B cell (primary cell): ENCODE measurements around the gene RIT2. TPM values are rescaled to one million over a fixed set of nuclear protein-coding genes. Genes with fewer than 3 reads are reported as not detected.

Experiments used
- ATAC-seq: fragments of 200-7000 bp; cut with Tn5 transposase; one replicate; pipeline ENCODE4 v1.10.0; 2021; ENCODE audit warnings: low read depth, mild to moderate bottlenecking, moderate number of reproducible peaks, moderate library complexity
- CTCF ChIA-PET: fragments of 350-600 bp; sonication (Branson Sonifier 250); formaldehyde crosslinking; loops from one replicate; lab custom pipeline; 2021; ENCODE audit warnings: antibody characterized with exemption, inconsistent platforms; lab: Charles Lee
- POLR2A ChIA-PET: fragments of 350-600 bp; sonication (Branson Sonifier 250); formaldehyde crosslinking; loops from one replicate; lab custom pipeline; 2021; ENCODE audit warnings: antibody characterized with exemption; lab: Charles Lee
- DNase-seq: peaks from one replicate; pipeline ENCODE4 v3.0.0; 2013
- H2AFZ ChIP-seq: 2 replicates; pipeline ENCODE4 v1.6.1; 2012; ENCODE audit warnings: mild to moderate bottlenecking, low read depth, low read length; ENCODE audit not compliant: insufficient read depth, poor library complexity, severe bottlenecking
- H3K27ac ChIP-seq, 2 donors: 1 replicate in 1 of 2; 2 replicates in 1 of 2; pipeline ENCODE4 v1.5.1; 2012 to 2013; ENCODE audit warnings: low read length in 2 of 2, mild to moderate bottlenecking in 2 of 2, moderate library complexity in 1 of 2
- H3K27me3 ChIP-seq, 4 experiments: fragments of 200-600 bp in 1 of 4; sonication (generic) in 1 of 4; replicated peaks in 1 of 4; 1 replicate in 2 of 4; 2 replicates in 2 of 4; pipeline versions ENCODE4 v1.6.1 to v1.7.0; 2013 to 2016; ENCODE audit warnings: low read length in 3 of 4, mild to moderate bottlenecking in 2 of 4, mixed read lengths in 1 of 4, moderate library complexity in 1 of 4; ENCODE audit not compliant: insufficient read depth in 4 of 4, control insufficient read depth in 3 of 4; ENCODE audit errors: control extremely low read depth in 1 of 4
- H3K36me3 ChIP-seq, 2 experiments: replicated peaks in 1 of 2; 1 replicate in 1 of 2; 2 replicates in 1 of 2; pipeline versions ENCODE4 v1.6.1 to v1.7.1; 2013; ENCODE audit warnings: low read length in 1 of 2; ENCODE audit not compliant: insufficient read depth in 2 of 2, control insufficient read depth in 1 of 2; ENCODE audit errors: control extremely low read depth in 1 of 2, extremely low read depth in 1 of 2
- H3K4me1 ChIP-seq, 2 donors: fragments of 200-600 bp in 1 of 2; sonication (generic) in 1 of 2; 1 replicate in 1 of 2; 2 replicates in 1 of 2; pipeline versions ENCODE4 v1.5.1 to v1.6.1; 2013 to 2017; ENCODE audit warnings: low read length in 2 of 2; ENCODE audit not compliant: control insufficient read depth in 2 of 2, insufficient read depth in 2 of 2
- H3K4me2 ChIP-seq: replicated peaks from 2 replicates; pipeline ENCODE3; 2012; ENCODE audit warnings: mild to moderate bottlenecking, low read depth, low read length; ENCODE audit not compliant: poor library complexity, severe bottlenecking
- H3K4me3 ChIP-seq, 5 experiments: fragments of 200-600 bp in 1 of 5; sonication (generic) in 1 of 5; 1 replicate in 3 of 5; 2 replicates in 2 of 5; pipeline versions ENCODE4 v1.5.1 to v1.7.0; 2011 to 2016; ENCODE audit warnings: low read length in 4 of 5, mild to moderate bottlenecking in 4 of 5, low read depth in 2 of 5, control low read depth in 1 of 5, moderate library complexity in 1 of 5; ENCODE audit not compliant: insufficient read depth in 1 of 5; ENCODE audit errors: control extremely low read depth in 1 of 5, extremely low read depth in 1 of 5
- H3K79me2 ChIP-seq: fragments of 200-600 bp; sonication (generic); one replicate; pipeline ENCODE4 v1.6.0; 2016; ENCODE audit warnings: low read length; ENCODE audit not compliant: control insufficient read depth, insufficient read depth
- H3K9ac ChIP-seq: fragments of 200-600 bp; sonication (generic); 2 replicates; pipeline ENCODE4 v1.6.1; 2017; ENCODE audit warnings: mild to moderate bottlenecking, low read length, moderate library complexity
- H3K9me3 ChIP-seq, 3 donors: one replicate each; pipeline versions ENCODE4 v1.6.1 to v1.7.1; 2013; ENCODE audit warnings: low read length in 2 of 3; ENCODE audit not compliant: control insufficient read depth in 2 of 3, insufficient read depth in 1 of 3; ENCODE audit errors: control extremely low read depth in 1 of 3
- H4K20me1 ChIP-seq: 2 replicates; pipeline ENCODE4 v1.6.0; 2012; ENCODE audit warnings: mild to moderate bottlenecking, low read length; ENCODE audit not compliant: insufficient read depth, control insufficient read depth, poor library complexity, severe bottlenecking
- H3K27ac Mint-ChIP-seq: one replicate; pipeline ENCODE4 v1.8.0; 2021; ENCODE audit warnings: mixed read lengths
- H3K27me3 Mint-ChIP-seq: one replicate; pipeline ENCODE4 v1.8.0; 2021; ENCODE audit warnings: mixed read lengths
- H3K4me1 Mint-ChIP-seq: one replicate; pipeline ENCODE4 v1.8.0; 2021; ENCODE audit warnings: mixed read lengths
- H3K4me3 Mint-ChIP-seq: one replicate; pipeline ENCODE4 v1.8.0; 2021; ENCODE audit warnings: mixed read lengths
- H3K9me3 Mint-ChIP-seq: one replicate; pipeline ENCODE4 v1.8.0; 2022; ENCODE audit warnings: mixed read lengths; ENCODE audit not compliant: insufficient read depth
- CTCF ChIP-seq: fragments of 200-600 bp; IDR thresholded peaks from one replicate; pipeline ENCODE4 v1.8.0; 2022; ENCODE audit warnings: antibody characterized with exemption, mild to moderate bottlenecking
- EZH2 ChIP-seq: IDR thresholded peaks from 2 replicates; pipeline ENCODE4 v1.6.1; 2012; ENCODE audit warnings: borderline replicate concordance, low read depth, mild to moderate bottlenecking, moderate library complexity, low read length; ENCODE audit not compliant: insufficient read depth, poor library complexity, severe bottlenecking
- WGBS: methylation state at CpG from one replicate; pipeline ENCODE4 v1.1.5; 2013; ENCODE audit warnings: missing lambda C conversion rate; ENCODE audit not compliant: insufficient coverage; 5-methylcytosine and 5-hydroxymethylcytosine counted together
- intact Hi-C: fragments of 100-400 bp; cut with micrococcal nuclease; formaldehyde crosslinking; loops from one replicate; pipeline ENCODE4 v1.10.0; 2022
- polyA plus RNA-seq: library from polyadenylated mRNA; depleted of rRNA; stranded (reverse); fragments of >200 nt; gene quantifications from 2 replicates; pipeline ENCODE4 v1.2.3, GENCODE V29; 2012
- total RNA-seq, 2 donors: library from RNA; stranded (reverse); fragments of 120-200 nt in 1 of 2; gene quantifications; 1 replicate in 1 of 2; 2 replicates in 1 of 2; pipeline versions ENCODE4 v1.2.3 to v1.2.4, GENCODE V29; 2013 to 2022

The RIT2 gene
- total and polyA plus RNA-seq, 2 donors (not counting 1 experiment from before 2014, with no cell fraction given) = not detected

DNA sequence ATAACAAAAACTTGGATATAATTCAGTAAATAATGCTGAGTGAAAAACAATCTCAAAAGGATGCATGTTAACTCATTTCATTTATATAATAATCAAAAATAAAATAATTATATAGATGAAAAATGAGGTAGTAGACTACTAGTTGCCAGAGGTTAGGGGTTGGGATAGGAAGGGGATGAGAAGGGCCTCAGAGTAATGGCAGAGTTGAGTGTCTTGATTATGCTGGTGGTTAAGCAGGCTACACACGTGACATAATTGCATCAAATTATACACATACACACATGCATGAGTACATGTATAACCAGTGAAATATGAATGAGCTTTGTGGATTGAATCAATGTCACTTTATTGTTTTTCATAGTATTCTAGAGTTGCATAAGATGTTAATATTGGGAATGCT is 201.0 kb downstream of the RIT2 start:
- DNase-seq = no peak

GRCh38 chr18:42909095-42909494 is 206.4 kb downstream of the RIT2 start:
- Mint-ChIP-seq H3K4me1 (no peaks in the 10 kb centered on the region), H3K4me3 (no peak overlapping the region), H3K27me3 (no peaks in the 10 kb centered on the region), H3K9me3 (no peaks in the 10 kb centered on the region), H3K27ac (no peak overlapping the region)
- no peak for DNase-seq
- H2AFZ ChIP-seq = no peak overlapping the region
- no CpG with 5 or more reads among the region's 3 CpGs for WGBS
- intact Hi-C loops = no loop called here
- CTCF ChIA-PET = no interaction called here
- POLR2A ChIA-PET = no interaction called here
- no peaks in the 10 kb centered on the region for H3K9me3 ChIP-seq
- H4K20me1 ChIP-seq = no peaks in the 10 kb centered on the region
- no peaks in the 10 kb centered on the region for H3K27me3 ChIP-seq
- no peak for ATAC-seq
- H3K4me3 ChIP-seq = no peak overlapping the region
- no peak overlapping the region for H3K9ac ChIP-seq
- H3K4me2 ChIP-seq = no peak overlapping the region
- H3K27ac ChIP-seq = no peak overlapping the region
- no peak for TF ChIP-seq CTCF
- no peak for TF ChIP-seq EZH2
- no peaks in the 10 kb centered on the region for H3K79me2 ChIP-seq
- no peaks in the 10 kb centered on the region for H3K36me3 ChIP-seq
- H3K4me1 ChIP-seq = no peaks in the 10 kb centered on the region

More for the DNA sequence above, 201.0 kb downstream of the RIT2 start:
- no peaks in the 10 kb centered on the region for H3K9me3 Mint-ChIP-seq
- H2AFZ ChIP-seq = no peak overlapping the region
- H3K4me1 ChIP-seq = no peaks in the 10 kb centered on the region
- WGBS = no CpG with 5 or more reads among the region's 1 CpG
- H3K9ac ChIP-seq = no peak overlapping the region
- no peak overlapping the region for H3K27ac ChIP-seq
- no peak overlapping the region for H3K4me3 ChIP-seq
- no peaks in the 10 kb centered on the region for H3K79me2 ChIP-seq
- no peaks in the 10 kb centered on the region for H3K9me3 ChIP-seq
- intact Hi-C loops = no loop called here
- CTCF ChIA-PET = no interaction called here
- H3K4me3 Mint-ChIP-seq = no peak overlapping the region
- no peaks in the 10 kb centered on the region for H3K36me3 ChIP-seq
- H4K20me1 ChIP-seq = no peaks in the 10 kb centered on the region
- no peak for TF ChIP-seq EZH2
- TF ChIP-seq CTCF = no peak
- no peak overlapping the region for H3K4me2 ChIP-seq
- POLR2A ChIA-PET = no interaction called here
- no peaks in the 10 kb centered on the region for H3K27me3 Mint-ChIP-seq
- no peak for ATAC-seq
- no peak overlapping the region for H3K27ac Mint-ChIP-seq
- no peaks in the 10 kb centered on the region for H3K4me1 Mint-ChIP-seq
- H3K27me3 ChIP-seq = no peaks in the 10 kb centered on the region
